Measurements from ENCODE around the gene MRPL32. TPM values are rescaled to one million over a fixed set of nuclear protein-coding genes. Genes with fewer than 3 reads are reported as not detected.

The MRPL32 gene
- total RNA-seq, 3 donors from 2014 or later (not counting 1 experiment from before 2014, with no cell fraction given) = 22.5 to 36.9 (median 32.6) TPM

DNA sequence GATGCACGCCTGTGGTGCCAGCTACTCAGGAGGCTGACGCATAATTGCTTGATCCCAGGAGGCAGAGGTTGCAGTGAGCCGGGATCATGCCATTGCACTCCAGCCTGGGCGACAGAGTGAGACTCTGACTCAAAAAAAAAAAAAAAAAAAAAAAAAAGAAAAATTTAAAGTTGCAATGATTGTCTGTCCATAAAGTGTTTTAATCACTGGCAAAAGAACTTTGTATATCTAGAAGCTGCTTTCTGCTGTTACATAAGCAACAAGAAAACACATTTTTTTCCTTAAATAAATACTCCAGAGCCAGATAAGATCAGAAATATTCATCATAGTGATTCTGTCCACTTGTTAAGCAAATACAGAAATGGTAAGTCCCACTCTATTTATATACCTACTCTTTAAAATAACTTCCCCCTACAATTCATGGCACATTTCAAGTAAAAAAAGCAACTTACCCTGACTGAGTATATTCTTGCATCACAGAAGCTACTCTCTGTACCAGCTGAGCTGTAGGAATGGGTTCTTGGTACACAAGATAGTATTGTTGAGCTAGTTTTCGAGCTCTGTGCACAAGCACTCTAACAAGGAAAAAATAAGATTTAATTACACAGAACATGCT, 7.8 kb upstream of the MRPL32 start:
- Histone ChIP-seq H3K9me3 (ENCODE audit: control insufficient read depth, insufficient read depth, low read length) (no peaks in the 10 kb centered on the region), H3K4me3 (ENCODE audit: low read length) (no peak overlapping the region), H3K27ac (ENCODE audit: low read length) (no peak overlapping the region), H3K36me3 (ENCODE audit: control insufficient read depth, insufficient read depth, low read length) (peaks cover 80% of the 10 kb centered on the region), H3K4me1 (ENCODE audit: control insufficient read depth, insufficient read depth, low read length) (no peaks in the 10 kb centered on the region), H3K27me3 (ENCODE audit: control insufficient read depth, insufficient read depth, low read length) (no peaks in the 10 kb centered on the region)
- TF ChIP-seq, protein P1, sequence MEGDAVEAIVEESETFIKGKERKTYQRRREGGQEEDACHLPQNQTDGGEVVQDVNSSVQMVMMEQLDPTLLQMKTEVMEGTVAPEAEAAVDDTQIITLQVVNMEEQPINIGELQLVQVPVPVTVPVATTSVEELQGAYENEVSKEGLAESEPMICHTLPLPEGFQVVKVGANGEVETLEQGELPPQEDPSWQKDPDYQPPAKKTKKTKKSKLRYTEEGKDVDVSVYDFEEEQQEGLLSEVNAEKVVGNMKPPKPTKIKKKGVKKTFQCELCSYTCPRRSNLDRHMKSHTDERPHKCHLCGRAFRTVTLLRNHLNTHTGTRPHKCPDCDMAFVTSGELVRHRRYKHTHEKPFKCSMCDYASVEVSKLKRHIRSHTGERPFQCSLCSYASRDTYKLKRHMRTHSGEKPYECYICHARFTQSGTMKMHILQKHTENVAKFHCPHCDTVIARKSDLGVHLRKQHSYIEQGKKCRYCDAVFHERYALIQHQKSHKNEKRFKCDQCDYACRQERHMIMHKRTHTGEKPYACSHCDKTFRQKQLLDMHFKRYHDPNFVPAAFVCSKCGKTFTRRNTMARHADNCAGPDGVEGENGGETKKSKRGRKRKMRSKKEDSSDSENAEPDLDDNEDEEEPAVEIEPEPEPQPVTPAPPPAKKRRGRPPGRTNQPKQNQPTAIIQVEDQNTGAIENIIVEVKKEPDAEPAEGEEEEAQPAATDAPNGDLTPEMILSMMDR (IDR thresholded peaks at IDR 0.05) = no peak
- Mint-ChIP-seq H3K27ac (no peak overlapping the region), H3K36me3 (peaks cover 46% of the 10 kb centered on the region), H3K4me3 (no peak overlapping the region), H3K9me3 (no peaks in the 10 kb centered on the region), H3K4me1 (peaks cover 17 to 26% of the 10 kb centered on the region in 2 donors), H3K27me3 (ENCODE audit: low read depth in 2 of 2) (no peaks in the 10 kb centered on the region)
- 90% methylated on average over 4 of the region's 5 CpGs for WGBS (ENCODE audit: insufficient coverage)
- ATAC-seq (no peak), DNase-seq (no peak)
- intact Hi-C loops (cut with micrococcal nuclease) = no loop called here

DNA sequence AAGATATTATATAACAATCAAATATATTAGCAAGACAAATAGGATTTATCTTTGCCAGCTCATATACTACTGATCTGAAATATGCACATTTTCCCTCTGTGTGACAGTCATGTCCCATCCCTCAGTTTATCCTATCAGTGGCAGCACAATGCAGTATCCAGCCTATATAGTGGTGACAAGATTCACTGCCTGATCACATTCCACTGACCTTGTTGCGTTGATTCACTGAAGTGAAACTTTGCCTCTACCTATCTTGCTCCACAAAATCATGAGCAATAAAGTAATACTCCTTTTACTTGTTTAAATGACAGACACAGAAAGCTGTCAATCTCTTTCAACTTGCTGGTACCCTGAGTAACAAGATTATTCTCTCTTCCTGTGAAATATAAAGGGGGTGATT, 6.5 kb upstream of the MRPL32 start:
- Mint-ChIP-seq H3K36me3 (peaks cover 33% of the 10 kb centered on the region), H3K27ac (no peak overlapping the region), H3K4me1 (peaks cover 25 to 35% of the 10 kb centered on the region in 2 donors), H3K27me3 (ENCODE audit: low read depth in 2 of 2) (no peaks in the 10 kb centered on the region), H3K9me3 (no peaks in the 10 kb centered on the region), H3K4me3 (no peak overlapping the region)
- no peak for ATAC-seq
- H3K4me3 ChIP-seq (ENCODE audit: low read length) = no peak overlapping the region
- no peaks in the 10 kb centered on the region for H3K27me3 ChIP-seq (ENCODE audit: control insufficient read depth, insufficient read depth, low read length)
- no peak overlapping the region for H3K27ac ChIP-seq (ENCODE audit: low read length)
- DNase-seq = no peak
- H3K4me1 ChIP-seq (ENCODE audit: control insufficient read depth, insufficient read depth, low read length) = peaks cover 6% of the 10 kb centered on the region
- peaks cover 67% of the 10 kb centered on the region for H3K36me3 ChIP-seq (ENCODE audit: control insufficient read depth, insufficient read depth, low read length)
- TF ChIP-seq, protein P1 (IDR thresholded peaks at IDR 0.05) = no peak
- no peaks in the 10 kb centered on the region for H3K9me3 ChIP-seq (ENCODE audit: control insufficient read depth, insufficient read depth, low read length)
- intact Hi-C loops (cut with micrococcal nuclease) = no loop called here
- 92% methylated on average over 1 of the region's 1 CpG for WGBS (ENCODE audit: insufficient coverage)

DNA sequence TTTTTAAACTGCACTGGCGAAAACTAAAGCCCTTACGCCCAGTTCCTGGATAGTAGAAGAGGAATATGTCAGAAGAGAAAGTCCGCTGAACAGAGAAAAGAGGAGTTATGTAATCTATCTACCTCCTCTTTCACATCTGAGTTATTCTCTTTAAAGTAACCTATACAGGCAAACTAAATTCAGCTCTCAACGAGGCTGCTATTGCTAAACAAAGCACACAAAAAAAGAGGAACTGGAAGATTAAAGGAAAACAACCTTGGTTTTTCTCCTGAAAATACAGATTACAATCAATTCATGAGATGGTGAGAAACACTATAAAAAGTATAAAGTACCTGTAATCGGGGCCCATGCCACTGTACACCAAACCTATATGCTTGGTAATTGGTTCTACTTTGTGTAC, 6.0 kb upstream of the MRPL32 start:
- peaks cover 25 to 41% of the 10 kb centered on the region in 2 donors for H3K4me1 Mint-ChIP-seq
- WGBS (ENCODE audit: insufficient coverage) = no CpG with 5 or more reads among the region's 5 CpGs
- peaks cover 61% of the 10 kb centered on the region for H3K36me3 ChIP-seq (ENCODE audit: control insufficient read depth, insufficient read depth, low read length)

More for the DNA sequence above, 6.0 kb upstream of the MRPL32 start:
- Mint-ChIP-seq H3K27me3 (ENCODE audit: low read depth in 2 of 2) (no peaks in the 10 kb centered on the region), H3K9me3 (no peaks in the 10 kb centered on the region), H3K4me3 (no peak overlapping the region), H3K27ac (no peak overlapping the region), H3K36me3 (peaks cover 28% of the 10 kb centered on the region)
- Histone ChIP-seq H3K4me3 (ENCODE audit: low read length) (no peak overlapping the region), H3K9me3 (ENCODE audit: control insufficient read depth, insufficient read depth, low read length) (no peaks in the 10 kb centered on the region), H3K4me1 (ENCODE audit: control insufficient read depth, insufficient read depth, low read length) (peaks cover 7% of the 10 kb centered on the region), H3K27ac (ENCODE audit: low read length) (no peak overlapping the region), H3K27me3 (ENCODE audit: control insufficient read depth, insufficient read depth, low read length) (no peaks in the 10 kb centered on the region)
- TF ChIP-seq, protein P1 (IDR thresholded peaks at IDR 0.05) = no peak
- no peak for DNase-seq
- ATAC-seq = no peak
- intact Hi-C loops (cut with micrococcal nuclease) = no loop called here
